SK-N-SH treated with all-trans-retinoic acid at 6 μM for 48 hours (cell line): ENCODE results near the gene KRT78.

ENCODE experiments used
- ATAC-seq: fragments of 200-7000 bp; cut with Tn5 transposase; 3 replicates; pipeline ENCODE4 v1.9.1; 2020; ENCODE audit warnings: mild to moderate bottlenecking, moderate library complexity
- BACH2 ChIP-seq: fragments of 250-450 bp; sonication (Bioruptor Pico); IDR thresholded peaks from 2 replicates; pipeline ENCODE4 v1.9.0; 2021; ENCODE audit warnings: mild to moderate bottlenecking, borderline replicate concordance
- CSDC2 ChIP-seq: fragments of 250-450 bp; sonication (Bioruptor Pico); IDR thresholded peaks from 2 replicates; pipeline ENCODE4 v1.5.0; 2020; ENCODE audit warnings: mild to moderate bottlenecking, moderate library complexity
- ESRRG ChIP-seq: fragments of 250-450 bp; sonication (Bioruptor Pico); IDR thresholded peaks from 2 replicates; pipeline ENCODE4 v1.6.1; 2021; ENCODE audit warnings: mild to moderate bottlenecking
- GLIS3 ChIP-seq: fragments of 250-450 bp; sonication (Bioruptor Pico); IDR thresholded peaks from 2 replicates; pipeline ENCODE4 v1.5.0; 2020; ENCODE audit warnings: mild to moderate bottlenecking, moderate library complexity
- ISL1 ChIP-seq: fragments of 250-450 bp; sonication (Bioruptor Pico); IDR thresholded peaks from 2 replicates; pipeline ENCODE4 v2.1.2; 2022; ENCODE audit warnings: mild to moderate bottlenecking, moderate library complexity
- OSR1 ChIP-seq: fragments of 250-450 bp; sonication (Bioruptor Pico); IDR thresholded peaks from 2 replicates; pipeline ENCODE4 v1.8.0; 2022; ENCODE audit warnings: moderate library complexity, mild to moderate bottlenecking, inconsistent platforms
- PPARA ChIP-seq: fragments of 250-450 bp; sonication (Bioruptor Pico); IDR thresholded peaks from 2 replicates; pipeline ENCODE4 v1.5.0; 2020; ENCODE audit warnings: mild to moderate bottlenecking, borderline replicate concordance
- RARB ChIP-seq: fragments of 250-450 bp; sonication (Bioruptor Pico); IDR thresholded peaks from 2 replicates; pipeline ENCODE4 v1.8.0; 2021; ENCODE audit warnings: mild to moderate bottlenecking, moderate library complexity
- SNAI2 ChIP-seq: fragments of 250-450 bp; sonication (Bioruptor Pico); IDR thresholded peaks from 2 replicates; pipeline ENCODE4 v1.5.0; 2020; ENCODE audit warnings: mild to moderate bottlenecking, moderate library complexity
- TCF4 ChIP-seq: fragments of 250-450 bp; sonication (Bioruptor Pico); IDR thresholded peaks from 2 replicates; pipeline ENCODE4 v1.8.0; 2021; ENCODE audit warnings: mild to moderate bottlenecking, moderate library complexity, borderline replicate concordance
- ZC3H10 ChIP-seq: fragments of 250-450 bp; sonication (Bioruptor Pico); IDR thresholded peaks from 2 replicates; pipeline ENCODE4 v1.5.1; 2021; ENCODE audit warnings: mild to moderate bottlenecking, moderate library complexity
- ZFP3 ChIP-seq: fragments of 250-450 bp; sonication (Bioruptor Pico); IDR thresholded peaks from 2 replicates; pipeline ENCODE4 v1.5.0; 2020; ENCODE audit warnings: mild to moderate bottlenecking, moderate library complexity
- ZFP30 ChIP-seq: fragments of 450-650 bp; formaldehyde crosslinking; IDR thresholded peaks from 2 replicates; pipeline ENCODE4 v1.5.0; 2022; ENCODE audit warnings: mild to moderate bottlenecking, moderate library complexity
- ZNF565 ChIP-seq: fragments of 450-650 bp; formaldehyde crosslinking; conservative IDR thresholded peaks from 2 replicates; pipeline ENCODE4 v1.5.0; 2020; ENCODE audit warnings: low read depth, mild to moderate bottlenecking, moderate library complexity
- ZNF70 ChIP-seq: fragments of 450-650 bp; formaldehyde crosslinking; IDR thresholded peaks from 2 replicates; pipeline ENCODE4 v1.5.0; 2020; ENCODE audit warnings: mild to moderate bottlenecking, moderate library complexity
- ZNF8 ChIP-seq: fragments of 450-650 bp; formaldehyde crosslinking; IDR thresholded peaks from 2 replicates; pipeline ENCODE4 v1.5.0; 2020; ENCODE audit warnings: mild to moderate bottlenecking, moderate library complexity
- TF ChIP-seq, protein P1 (sequence below): fragments of 250-450 bp; sonication (Bioruptor Pico); IDR thresholded peaks from 2 replicates; pipeline ENCODE4 v1.5.0; 2020; ENCODE audit warnings: mild to moderate bottlenecking, moderate library complexity
- TF ChIP-seq, protein P2 (sequence below): fragments of 250-450 bp; sonication (Bioruptor Pico); IDR thresholded peaks from 2 replicates; pipeline ENCODE4 v1.5.1; 2021; ENCODE audit warnings: mild to moderate bottlenecking, moderate library complexity
- TF ChIP-seq, protein P3 (sequence below): fragments of 250-450 bp; sonication (Bioruptor Pico); IDR thresholded peaks from 2 replicates; pipeline ENCODE4 v1.5.1; 2020; ENCODE audit warnings: low read depth, mild to moderate bottlenecking, moderate library complexity
- TF ChIP-seq, protein P4 (sequence below): fragments of 250-450 bp; sonication (Bioruptor Pico); IDR thresholded peaks from 2 replicates; pipeline ENCODE4 v1.8.0; 2021; ENCODE audit warnings: low read depth, mild to moderate bottlenecking, moderate library complexity, borderline replicate concordance

The KRT78 gene

DNA sequence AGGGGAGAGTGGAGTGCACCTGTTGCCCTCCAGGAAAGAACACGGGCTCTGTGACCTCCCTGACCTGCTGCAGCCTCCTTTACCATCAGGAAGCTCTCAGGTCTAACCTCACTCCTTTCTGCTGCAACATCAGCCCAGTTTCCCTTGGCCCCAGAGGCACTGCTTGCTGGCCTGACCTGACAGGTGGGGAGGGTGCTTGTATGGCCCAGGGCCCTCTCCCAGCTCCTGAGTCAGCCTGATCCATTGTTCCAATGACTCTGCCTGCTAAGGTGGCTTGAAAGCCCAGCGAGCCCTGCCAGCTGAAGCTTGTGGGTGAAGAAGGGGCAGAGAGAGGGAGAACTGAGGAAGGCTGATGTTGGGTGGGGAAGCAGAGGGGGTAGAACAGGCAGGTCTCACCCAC is 13.2 kb upstream of the KRT78 start:
- TF ChIP-seq, protein P1, sequence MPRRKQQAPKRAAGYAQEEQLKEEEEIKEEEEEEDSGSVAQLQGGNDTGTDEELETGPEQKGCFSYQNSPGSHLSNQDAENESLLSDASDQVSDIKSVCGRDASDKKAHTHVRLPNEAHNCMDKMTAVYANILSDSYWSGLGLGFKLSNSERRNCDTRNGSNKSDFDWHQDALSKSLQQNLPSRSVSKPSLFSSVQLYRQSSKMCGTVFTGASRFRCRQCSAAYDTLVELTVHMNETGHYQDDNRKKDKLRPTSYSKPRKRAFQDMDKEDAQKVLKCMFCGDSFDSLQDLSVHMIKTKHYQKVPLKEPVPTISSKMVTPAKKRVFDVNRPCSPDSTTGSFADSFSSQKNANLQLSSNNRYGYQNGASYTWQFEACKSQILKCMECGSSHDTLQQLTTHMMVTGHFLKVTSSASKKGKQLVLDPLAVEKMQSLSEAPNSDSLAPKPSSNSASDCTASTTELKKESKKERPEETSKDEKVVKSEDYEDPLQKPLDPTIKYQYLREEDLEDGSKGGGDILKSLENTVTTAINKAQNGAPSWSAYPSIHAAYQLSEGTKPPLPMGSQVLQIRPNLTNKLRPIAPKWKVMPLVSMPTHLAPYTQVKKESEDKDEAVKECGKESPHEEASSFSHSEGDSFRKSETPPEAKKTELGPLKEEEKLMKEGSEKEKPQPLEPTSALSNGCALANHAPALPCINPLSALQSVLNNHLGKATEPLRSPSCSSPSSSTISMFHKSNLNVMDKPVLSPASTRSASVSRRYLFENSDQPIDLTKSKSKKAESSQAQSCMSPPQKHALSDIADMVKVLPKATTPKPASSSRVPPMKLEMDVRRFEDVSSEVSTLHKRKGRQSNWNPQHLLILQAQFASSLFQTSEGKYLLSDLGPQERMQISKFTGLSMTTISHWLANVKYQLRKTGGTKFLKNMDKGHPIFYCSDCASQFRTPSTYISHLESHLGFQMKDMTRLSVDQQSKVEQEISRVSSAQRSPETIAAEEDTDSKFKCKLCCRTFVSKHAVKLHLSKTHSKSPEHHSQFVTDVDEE: no peak
- TF ChIP-seq TCF4 (CRISPR knock-in tag) (no peak), GLIS3 (CRISPR knock-in tag) (no peak), ZNF8 (CRISPR knock-in tag) (no peak), ZNF70 (no peak), RARB (CRISPR knock-in tag) (no peak), CSDC2 (CRISPR knock-in tag) (no peak)
- no peak for ATAC-seq

DNA sequence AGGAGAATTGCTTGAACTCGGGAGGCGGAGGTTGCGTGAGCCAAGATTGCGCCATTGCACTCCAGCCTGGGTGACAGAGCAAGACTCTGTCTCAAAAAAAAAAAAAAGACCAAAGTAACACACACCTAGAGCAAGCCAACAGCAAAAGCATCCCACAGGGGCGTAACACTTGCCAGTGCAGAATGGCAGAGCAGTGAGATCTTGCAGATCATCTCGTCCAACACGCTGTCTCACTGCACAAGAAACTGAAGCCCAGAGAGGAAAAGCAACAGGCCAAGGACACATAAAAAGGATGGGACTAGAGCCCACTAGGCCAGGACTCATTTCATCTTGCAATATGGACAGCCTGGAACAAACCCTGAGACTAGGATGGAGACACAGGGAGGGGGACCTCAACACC is 12.7 kb upstream of the KRT78 start:
- TF ChIP-seq ZNF565 (CRISPR knock-in tag): no peak
- no peak for TF ChIP-seq ZFP3 (CRISPR knock-in tag)
- TF ChIP-seq, protein P2, sequence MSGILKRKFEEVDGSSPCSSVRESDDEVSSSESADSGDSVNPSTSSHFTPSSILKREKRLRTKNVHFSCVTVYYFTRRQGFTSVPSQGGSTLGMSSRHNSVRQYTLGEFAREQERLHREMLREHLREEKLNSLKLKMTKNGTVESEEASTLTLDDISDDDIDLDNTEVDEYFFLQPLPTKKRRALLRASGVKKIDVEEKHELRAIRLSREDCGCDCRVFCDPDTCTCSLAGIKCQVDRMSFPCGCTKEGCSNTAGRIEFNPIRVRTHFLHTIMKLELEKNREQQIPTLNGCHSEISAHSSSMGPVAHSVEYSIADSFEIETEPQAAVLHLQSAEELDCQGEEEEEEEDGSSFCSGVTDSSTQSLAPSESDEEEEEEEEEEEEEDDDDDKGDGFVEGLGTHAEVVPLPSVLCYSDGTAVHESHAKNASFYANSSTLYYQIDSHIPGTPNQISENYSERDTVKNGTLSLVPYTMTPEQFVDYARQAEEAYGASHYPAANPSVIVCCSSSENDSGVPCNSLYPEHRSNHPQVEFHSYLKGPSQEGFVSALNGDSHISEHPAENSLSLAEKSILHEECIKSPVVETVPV (CRISPR knock-in tag): no peak
- no peak for TF ChIP-seq ZC3H10
- no peak for TF ChIP-seq PPARA (CRISPR knock-in tag)
- no peak for TF ChIP-seq TCF4 (CRISPR knock-in tag)
- no peak for TF ChIP-seq ISL1 (CRISPR knock-in tag)
- TF ChIP-seq, protein P1: no peak
- TF ChIP-seq, protein P3, sequence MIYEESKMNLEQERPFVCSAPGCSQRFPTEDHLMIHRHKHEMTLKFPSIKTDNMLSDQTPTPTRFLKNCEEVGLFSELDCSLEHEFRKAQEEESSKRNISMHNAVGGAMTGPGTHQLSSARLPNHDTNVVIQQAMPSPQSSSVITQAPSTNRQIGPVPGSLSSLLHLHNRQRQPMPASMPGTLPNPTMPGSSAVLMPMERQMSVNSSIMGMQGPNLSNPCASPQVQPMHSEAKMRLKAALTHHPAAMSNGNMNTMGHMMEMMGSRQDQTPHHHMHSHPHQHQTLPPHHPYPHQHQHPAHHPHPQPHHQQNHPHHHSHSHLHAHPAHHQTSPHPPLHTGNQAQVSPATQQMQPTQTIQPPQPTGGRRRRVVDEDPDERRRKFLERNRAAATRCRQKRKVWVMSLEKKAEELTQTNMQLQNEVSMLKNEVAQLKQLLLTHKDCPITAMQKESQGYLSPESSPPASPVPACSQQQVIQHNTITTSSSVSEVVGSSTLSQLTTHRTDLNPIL (CRISPR knock-in tag): no peak
- TF ChIP-seq BACH2 (CRISPR knock-in tag): no peak
- TF ChIP-seq ZFP30: no peak
- TF ChIP-seq ZNF70: no peak
- TF ChIP-seq SNAI2 (CRISPR knock-in tag): no peak
- TF ChIP-seq ESRRG (CRISPR knock-in tag): no peak
- TF ChIP-seq CSDC2 (CRISPR knock-in tag): no peak
- no peak for TF ChIP-seq OSR1 (CRISPR knock-in tag)
- no peak for TF ChIP-seq RARB (CRISPR knock-in tag)
- TF ChIP-seq, protein P4, sequence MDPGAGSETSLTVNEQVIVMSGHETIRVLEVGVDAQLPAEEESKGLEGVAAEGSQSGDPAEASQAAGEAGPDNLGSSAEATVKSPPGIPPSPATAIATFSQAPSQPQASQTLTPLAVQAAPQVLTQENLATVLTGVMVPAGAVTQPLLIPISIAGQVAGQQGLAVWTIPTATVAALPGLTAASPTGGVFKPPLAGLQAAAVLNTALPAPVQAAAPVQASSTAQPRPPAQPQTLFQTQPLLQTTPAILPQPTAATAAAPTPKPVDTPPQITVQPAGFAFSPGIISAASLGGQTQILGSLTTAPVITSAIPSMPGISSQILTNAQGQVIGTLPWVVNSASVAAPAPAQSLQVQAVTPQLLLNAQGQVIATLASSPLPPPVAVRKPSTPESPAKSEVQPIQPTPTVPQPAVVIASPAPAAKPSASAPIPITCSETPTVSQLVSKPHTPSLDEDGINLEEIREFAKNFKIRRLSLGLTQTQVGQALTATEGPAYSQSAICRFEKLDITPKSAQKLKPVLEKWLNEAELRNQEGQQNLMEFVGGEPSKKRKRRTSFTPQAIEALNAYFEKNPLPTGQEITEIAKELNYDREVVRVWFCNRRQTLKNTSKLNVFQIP: no peak
- no peak for TF ChIP-seq ZNF8 (CRISPR knock-in tag)
- no peak for ATAC-seq

DNA sequence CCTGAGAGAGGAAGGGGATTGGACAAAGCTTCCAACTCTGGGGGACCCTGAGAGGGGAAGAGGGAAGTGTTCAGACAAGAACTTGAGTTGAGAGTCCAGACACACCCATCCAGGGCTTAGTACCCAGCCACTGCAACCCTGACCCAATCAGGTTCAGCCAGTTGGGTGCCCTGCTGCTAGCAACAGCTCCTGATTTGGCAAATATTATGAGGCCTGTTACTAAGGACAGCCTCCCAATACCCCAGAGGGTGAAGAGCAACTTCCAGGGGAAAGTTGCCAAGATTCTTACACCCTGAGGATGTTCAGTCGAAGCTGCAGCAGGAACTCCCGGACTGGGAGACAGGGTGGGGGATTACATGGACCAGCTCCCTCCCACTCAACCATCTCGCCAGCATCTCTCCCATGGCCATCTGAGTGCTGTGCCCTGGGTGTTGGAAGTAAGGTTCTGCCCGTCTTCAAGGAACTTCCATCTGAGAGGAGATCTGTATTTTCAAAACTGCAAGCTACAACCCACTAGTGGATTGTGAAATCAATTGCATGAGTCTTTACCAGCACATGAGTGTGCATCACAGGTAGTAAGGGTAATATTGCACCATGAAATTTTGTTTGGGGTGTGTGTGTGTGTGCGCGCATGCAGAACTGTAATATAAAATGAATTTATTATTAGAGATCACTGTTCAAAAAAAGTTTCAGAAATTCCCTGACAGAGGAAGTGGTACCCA is 11.5 kb upstream of the KRT78 start:
- peak; percentile 72 for ATAC-seq
- TF ChIP-seq, protein P3 (CRISPR knock-in tag): no peak
- TF ChIP-seq, protein P4: no peak
- TF ChIP-seq ZFP30: no peak
- no peak for TF ChIP-seq BACH2 (CRISPR knock-in tag)
- TF ChIP-seq, protein P2 (CRISPR knock-in tag): no peak
- TF ChIP-seq CSDC2 (CRISPR knock-in tag): no peak
- no peak for TF ChIP-seq ZNF70
- TF ChIP-seq OSR1 (CRISPR knock-in tag): no peak
